ENCODE measurements around the gene EPHB1.

DNA sequence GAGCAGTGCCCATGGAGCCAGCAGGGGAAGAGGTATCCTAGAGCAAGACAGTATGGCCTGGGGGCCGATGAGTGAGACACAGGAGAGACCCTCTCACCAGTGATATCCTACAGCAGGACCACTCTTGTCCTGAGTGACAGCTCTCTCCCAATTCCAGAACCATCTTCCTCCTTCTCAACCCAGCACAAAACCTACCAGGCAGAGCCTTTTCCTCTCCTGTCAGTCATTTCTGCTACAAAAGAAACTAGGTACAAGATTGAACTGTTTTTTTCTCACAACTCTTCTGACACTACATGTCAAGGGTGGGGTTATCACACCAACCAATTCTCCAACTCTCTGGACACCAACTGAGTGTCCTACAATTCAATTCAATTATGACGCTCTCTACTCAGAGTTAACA is 506.6 kb downstream of the EPHB1 start:
- TF ChIP-seq EZH2 (IDR thresholded peaks at IDR 0.05) (no peak), POLR2AphosphoS5 (IDR thresholded peaks at IDR 0.05; ENCODE audit: borderline replicate concordance, low read depth, low read length) (no peak)
